Right kidney (tissue), 1 donor: ENCODE results near the gene ZNF597.

Experiments
- DNase-seq: peaks from one replicate; pipeline ENCODE4 v3.0.0-alpha.2; 2016

ZNF597 gene

GRCh38 chr16:3457434-3458252 lies 14.3 kb upstream of the ZNF597 start:
- DNase-seq, result peak; percentile 99

GRCh38 chr16:3454631-3455147 lies 11.4 kb upstream of the ZNF597 start:
- DNase-seq, result no peak

- no peak for DNase-seq
Observed at GRCh38 chr16:3454093-3454492, 10.8 kb upstream of the ZNF597 start.

GRCh38 chr16:3444032-3444388 lies 706 bp upstream of the ZNF597 start:
- DNase-seq, result no peak

GRCh38 chr16:3439637-3440036 lies 3.7 kb downstream of the ZNF597 start:
- no peak for DNase-seq

- DNase-seq, result no peak
Observed at GRCh38 chr16:3434373-3434772, 8.9 kb downstream of the ZNF597 start.

- DNase-seq, result no peak
Observed at GRCh38 chr16:3431779-3432219, 11.5 kb downstream of the ZNF597 start.

GRCh38 chr16:3413730-3414379 lies 29.4 kb downstream of the ZNF597 start:
- no peak for DNase-seq

GRCh38 chr16:3408561-3409197 lies 34.6 kb downstream of the ZNF597 start:
- DNase-seq, result no peak

GRCh38 chr16:3401719-3402397 lies 41.4 kb downstream of the ZNF597 start:
- DNase-seq, result no peak

- DNase-seq, result peak; percentile 99
Observed at GRCh38 chr16:3400779-3401688, 42.3 kb downstream of the ZNF597 start, which contains the start of the genes ZNF174 and ZSCAN32. Gene ZNF174, plus strand, starts transcription at chr16:3401215. Its CDS starts 790 bp downstream, at chr16:3402005. Gene ZSCAN32, minus strand, starts transcription at chr16:3401004. Its CDS starts 3,447 bp downstream, at chr16:3397557.

GRCh38 chr16:3400446-3400778 lies 42.9 kb downstream of the ZNF597 start:
- DNase-seq, result no peak

GRCh38 chr16:3389663-3390338 lies 53.5 kb downstream of the ZNF597 start:
- DNase-seq, result no peak

GRCh38 chr16:3388325-3388724 lies 55.0 kb downstream of the ZNF597 start:
- DNase-seq, result no peak

- DNase-seq, result no peak
Observed at GRCh38 chr16:3383045-3383448, 60.3 kb downstream of the ZNF597 start.
